HepG2 (cell line): ENCODE results near the gene KRABD2.

Experiments
- CCDC6 ChIP-seq: sonication (generic); formaldehyde crosslinking; IDR thresholded peaks from 2 replicates; pipeline ENCODE4 v1.8.1; 2022; ENCODE audit warnings: mild to moderate bottlenecking, missing genetic modification reagents, moderate library complexity
- EEA1 ChIP-seq: sonication (generic); formaldehyde crosslinking; IDR thresholded peaks from 2 replicates; pipeline ENCODE4 v1.5.1; 2020; ENCODE audit warnings: mild to moderate bottlenecking, missing genetic modification reagents, borderline replicate concordance
- GLMP ChIP-seq: sonication (generic); formaldehyde crosslinking; IDR thresholded peaks from 2 replicates; pipeline ENCODE4 v1.9.0; 2021; ENCODE audit warnings: missing genetic modification reagents, mild to moderate bottlenecking, borderline replicate concordance
- MXD3 ChIP-seq: IDR thresholded peaks from 2 replicates; pipeline ENCODE4 v1.6.1; 2016; ENCODE audit warnings: mild to moderate bottlenecking, missing biosample characterization, missing genetic modification reagents
- PBX2 ChIP-seq: IDR thresholded peaks from 2 replicates; pipeline ENCODE4 v1.6.1; 2016; ENCODE audit warnings: control low read depth
- PTBP1 ChIP-seq: fragments of 200-400 bp; formaldehyde crosslinking; IDR thresholded peaks from 2 replicates; pipeline ENCODE4 v1.6.1; 2018; ENCODE audit warnings: low read length, low read depth; ENCODE audit not compliant: poor library complexity, severe bottlenecking
- SMARCE1 ChIP-seq: fragments of 450-650 bp; IDR thresholded peaks from 2 replicates; pipeline ENCODE4 v1.6.1; 2017; ENCODE audit warnings: borderline replicate concordance
- SYNCRIP ChIP-seq: fragments of 200-400 bp; formaldehyde crosslinking; IDR thresholded peaks from 2 replicates; pipeline ENCODE4 v1.6.1; 2018; ENCODE audit warnings: mild to moderate bottlenecking, low read depth, low read length; ENCODE audit not compliant: insufficient read depth
- TBX2 ChIP-seq: sonication (generic); formaldehyde crosslinking; IDR thresholded peaks from 2 replicates; pipeline ENCODE4 v1.5.0; 2020; ENCODE audit warnings: missing genetic modification reagents, mild to moderate bottlenecking, borderline replicate concordance
- TMF1 ChIP-seq: sonication (generic); formaldehyde crosslinking; IDR thresholded peaks from 2 replicates; pipeline ENCODE4 v1.8.1; 2022; ENCODE audit warnings: low read depth, missing genetic modification reagents
- WIZ ChIP-seq: sonication (generic); formaldehyde crosslinking; IDR thresholded peaks from 2 replicates; pipeline ENCODE4 v1.5.1; 2020; ENCODE audit warnings: mild to moderate bottlenecking, missing genetic modification reagents
- ZFP91 ChIP-seq: sonication (generic); formaldehyde crosslinking; IDR thresholded peaks from 2 replicates; pipeline ENCODE4 v1.9.0; 2022; ENCODE audit warnings: missing genetic modification reagents, mild to moderate bottlenecking, borderline replicate concordance
- ZNF18 ChIP-seq: sonication (generic); formaldehyde crosslinking; IDR thresholded peaks from 2 replicates; pipeline ENCODE4 v1.8.0; 2022; ENCODE audit warnings: mild to moderate bottlenecking, missing genetic modification reagents; ENCODE audit not compliant: insufficient replicate concordance
- ZNF207 ChIP-seq: fragments of 450-650 bp; IDR thresholded peaks from 2 replicates; pipeline ENCODE4 v1.6.1; 2016; ENCODE audit warnings: antibody characterized with exemption, borderline replicate concordance
- ZNF33B ChIP-seq: sonication (generic); formaldehyde crosslinking; IDR thresholded peaks from 2 replicates; pipeline ENCODE4 v1.5.1; 2020; ENCODE audit warnings: mild to moderate bottlenecking, missing genetic modification reagents
- ZNF503 ChIP-seq: sonication (generic); formaldehyde crosslinking; IDR thresholded peaks from 2 replicates; pipeline ENCODE4 v1.4.0; 2020; ENCODE audit warnings: missing genetic modification reagents
- ZNF550 ChIP-seq: sonication (generic); formaldehyde crosslinking; IDR thresholded peaks from 2 replicates; pipeline ENCODE4 v1.4.0; 2020; ENCODE audit warnings: mild to moderate bottlenecking, missing genetic modification reagents, borderline replicate concordance
- ZNF580 ChIP-seq: IDR thresholded peaks from 2 replicates; pipeline ENCODE4 v1.6.1; 2016; ENCODE audit warnings: low read depth, borderline replicate concordance
- ZNF598 ChIP-seq: sonication (generic); formaldehyde crosslinking; IDR thresholded peaks from 2 replicates; pipeline ENCODE4 v1.5.1; 2020; ENCODE audit warnings: mild to moderate bottlenecking, missing genetic modification reagents, borderline replicate concordance
- ZNF672 ChIP-seq: sonication (generic); formaldehyde crosslinking; IDR thresholded peaks from 2 replicates; pipeline ENCODE4 v1.8.1; 2022; ENCODE audit warnings: missing genetic modification reagents

KRABD2 gene

GRCh38 chr17:8376271-8377067 is at the start of gene KRABD2 (continued):
- TF ChIP-seq PBX2 (CRISPR knock-in tag) (no peak), ZFP91 (CRISPR knock-in tag) (peak; percentile 90), ZNF18 (no peak), MXD3 (peak; percentile 78), SYNCRIP (no peak), ZNF503 (CRISPR knock-in tag) (peak; percentile 40; the same call in 1 of the 2 replicates), PTBP1 (no peak), ZNF550 (no peak), ZNF598 (CRISPR knock-in tag) (peak; percentile 61; the same call in 1 of the 2 replicates), GLMP (no peak), ZNF672 (no peak), TBX2 (peak; percentile 66; the same call in 1 of the 2 replicates), CCDC6 (CRISPR knock-in tag) (peak; percentile 88; the same call in 1 of the 2 replicates), SMARCE1 (no peak), TMF1 (CRISPR knock-in tag) (no peak), WIZ (CRISPR knock-in tag) (no peak), ZNF580 (CRISPR knock-in tag) (peak; percentile 93), ZNF33B (CRISPR knock-in tag) (0 out of 2 replicates have a peak, but pooled peaks have one; percentile 68), EEA1 (no peak), ZNF207 (no peak)
